Mucosa of descending colon (tissue), 3 donors: ENCODE measurements around the gene SLFN5. TPM values are rescaled to one million over a fixed set of nuclear protein-coding genes. Genes with fewer than 3 reads are reported as not detected.
"Not testable (repeated sequence)": the region's sequence is repeated elsewhere in the genome, so short reads cannot be mapped to it uniquely, and the experiment has no call there.

Experiments used
- ATAC-seq: fragments of 200-7000 bp; cut with Tn5 transposase; one replicate; pipeline ENCODE4 v1.9.1; 2020; ENCODE audit warnings: mild to moderate bottlenecking, moderate library complexity
- DNase-seq, 3 donors: peaks; one replicate each; pipeline ENCODE4 v3.0.0-alpha.2; 2020
- H3K36me3 ChIP-seq: fragments of 200-600 bp; one replicate; pipeline ENCODE4 v1.8.0; 2021; ENCODE audit warnings: low read depth, mild to moderate bottlenecking
- H3K4me1 ChIP-seq: fragments of 200-600 bp; one replicate; pipeline ENCODE4 v1.8.0; 2021; ENCODE audit warnings: low read depth, mild to moderate bottlenecking
- H3K4me3 ChIP-seq: fragments of 200-600 bp; one replicate; pipeline ENCODE4 v1.8.0; 2021; ENCODE audit warnings: mild to moderate bottlenecking
- H3K9me3 ChIP-seq: fragments of 200-600 bp; one replicate; pipeline ENCODE4 v1.8.0; 2021; ENCODE audit warnings: mild to moderate bottlenecking
- intact Hi-C, 2 donors: fragments of 100-400 bp; cut with DNase I in 1 of 2; cut with micrococcal nuclease in 1 of 2; formaldehyde crosslinking; loops; one replicate each; pipeline versions ENCODE4 v1.11.0 to v1.11.1; 2022; cut with DNase I, micrococcal nuclease
- total RNA-seq, 3 donors: library from RNA; stranded (reverse); fragmentation: NEBNext Ultra II Directional in 2 of 3; extraction: Animal tissue kit (Norgen Biotek cat#: 25700) in 2 of 3; gene quantifications; one replicate each; pipeline versions ENCODE4 v1.2.1 to v1.2.4, GENCODE V29; 2021 to 2023
- TF ChIP-seq, protein P1 (sequence below): fragments of 200-600 bp; IDR thresholded peaks from one replicate; pipeline ENCODE4 v1.8.0; 2022; ENCODE audit warnings: antibody characterized with exemption, mild to moderate bottlenecking
- donor health status: DM: no; HTN: no; CAD: no; lungs with moderate emphysema.
- donor health status: DM: no; HTN: no; CAD: no.
- donor health status: DM: no; HTN: yes; CAD: no.

The SLFN5 gene
- total RNA-seq, 3 donors from 2014 or later, result 8.5 to 29.7 (median 11.7) TPM

DNA sequence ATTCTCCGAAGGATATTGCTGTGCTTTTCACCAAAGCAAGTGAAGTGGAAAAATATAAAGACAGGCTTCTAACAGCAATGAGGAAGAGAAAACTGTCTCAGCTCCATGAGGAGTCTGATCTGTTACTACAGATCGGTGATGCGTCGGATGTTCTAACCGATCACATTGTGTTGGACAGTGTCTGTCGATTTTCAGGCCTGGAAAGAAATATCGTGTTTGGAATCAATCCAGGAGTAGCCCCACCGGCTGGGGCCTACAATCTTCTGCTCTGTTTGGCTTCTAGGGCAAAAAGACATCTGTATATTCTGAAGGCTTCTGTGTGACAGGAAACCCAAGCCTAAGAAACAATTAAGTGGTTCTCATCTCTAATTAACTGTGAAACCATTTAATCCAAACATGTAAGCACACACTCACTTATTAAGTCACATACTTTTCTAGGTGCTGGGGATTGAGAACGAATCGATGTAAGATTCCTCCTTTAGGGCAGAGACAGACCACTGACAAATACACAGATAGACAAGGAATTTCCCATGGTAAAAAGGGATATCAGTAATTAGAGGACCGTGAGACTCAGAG, 22.8 kb downstream of the SLFN5 start:
- intact Hi-C loops, result no loop called here
- no peak overlapping the region for H3K4me3 ChIP-seq
- ATAC-seq (no peak), DNase-seq (no peak)
- H3K9me3 ChIP-seq, result no peaks in the 10 kb centered on the region
- TF ChIP-seq, protein P1, sequence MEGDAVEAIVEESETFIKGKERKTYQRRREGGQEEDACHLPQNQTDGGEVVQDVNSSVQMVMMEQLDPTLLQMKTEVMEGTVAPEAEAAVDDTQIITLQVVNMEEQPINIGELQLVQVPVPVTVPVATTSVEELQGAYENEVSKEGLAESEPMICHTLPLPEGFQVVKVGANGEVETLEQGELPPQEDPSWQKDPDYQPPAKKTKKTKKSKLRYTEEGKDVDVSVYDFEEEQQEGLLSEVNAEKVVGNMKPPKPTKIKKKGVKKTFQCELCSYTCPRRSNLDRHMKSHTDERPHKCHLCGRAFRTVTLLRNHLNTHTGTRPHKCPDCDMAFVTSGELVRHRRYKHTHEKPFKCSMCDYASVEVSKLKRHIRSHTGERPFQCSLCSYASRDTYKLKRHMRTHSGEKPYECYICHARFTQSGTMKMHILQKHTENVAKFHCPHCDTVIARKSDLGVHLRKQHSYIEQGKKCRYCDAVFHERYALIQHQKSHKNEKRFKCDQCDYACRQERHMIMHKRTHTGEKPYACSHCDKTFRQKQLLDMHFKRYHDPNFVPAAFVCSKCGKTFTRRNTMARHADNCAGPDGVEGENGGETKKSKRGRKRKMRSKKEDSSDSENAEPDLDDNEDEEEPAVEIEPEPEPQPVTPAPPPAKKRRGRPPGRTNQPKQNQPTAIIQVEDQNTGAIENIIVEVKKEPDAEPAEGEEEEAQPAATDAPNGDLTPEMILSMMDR, result no peak
- no peaks in the 10 kb centered on the region for H3K4me1 ChIP-seq
- no peaks in the 10 kb centered on the region for H3K36me3 ChIP-seq

DNA sequence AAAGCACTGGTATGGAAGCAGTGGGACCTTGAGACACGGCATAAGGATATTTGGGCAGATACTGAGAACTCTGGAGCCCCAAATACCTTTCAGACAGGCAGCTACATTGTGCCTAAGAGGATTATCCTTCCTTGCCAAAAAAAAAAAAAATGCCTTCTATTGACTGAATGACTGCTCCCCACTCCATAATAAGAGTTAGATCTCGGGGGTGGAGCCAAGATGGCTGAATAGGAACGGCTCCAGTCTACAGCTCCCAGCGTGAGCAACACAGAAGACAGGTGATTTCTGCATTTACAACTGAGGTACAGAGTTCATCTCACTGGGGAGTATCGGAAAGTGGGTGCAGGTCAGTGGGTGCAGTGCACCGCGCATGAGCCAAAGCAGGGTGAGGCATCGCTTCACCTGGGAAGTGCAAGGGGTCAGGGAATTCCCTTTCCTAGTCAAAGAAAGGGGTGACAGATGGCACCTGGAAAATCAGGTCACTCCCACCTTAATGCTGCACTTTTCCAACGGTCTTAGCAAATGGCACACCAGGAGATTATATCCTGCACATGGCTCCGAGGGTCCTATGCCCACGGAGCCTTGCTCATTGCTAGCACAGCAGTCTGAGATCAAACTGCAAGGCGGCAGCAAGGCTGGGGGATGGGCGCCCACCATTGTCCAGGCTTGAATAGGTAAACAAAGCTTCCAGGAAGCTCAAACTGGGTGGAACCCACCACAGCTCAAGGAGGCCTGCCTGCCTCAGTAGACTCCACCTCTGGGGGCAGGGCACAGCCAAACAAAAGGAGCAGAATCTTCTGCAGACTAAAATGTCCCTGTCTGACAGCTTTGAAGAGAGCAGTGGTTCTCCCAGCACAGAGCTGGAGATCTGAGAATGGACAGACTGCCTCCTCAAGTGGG, 31.5 kb downstream of the SLFN5 start:
- not testable (repeated sequence) for DNase-seq

DNA sequence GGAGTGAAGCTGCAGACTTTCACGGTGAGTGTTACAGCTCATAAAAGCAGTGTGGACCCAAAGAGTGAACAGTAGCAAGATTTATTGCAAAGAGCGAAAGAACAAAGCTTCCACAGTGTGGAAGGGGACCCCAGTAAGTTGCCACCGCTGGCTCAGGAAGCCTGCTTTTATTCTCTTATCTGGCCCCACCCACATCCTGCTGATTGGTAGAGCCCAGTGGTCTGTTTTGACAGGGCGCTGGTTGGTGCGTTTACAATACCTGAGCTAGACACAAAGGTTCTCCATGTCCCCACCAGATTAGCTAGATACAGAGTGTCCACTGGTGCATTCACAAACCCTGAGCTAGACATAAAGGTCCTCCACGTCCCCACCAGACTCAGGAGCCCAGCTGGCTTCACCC, 35.6 kb downstream of the SLFN5 start:
- H3K4me3 ChIP-seq, DNase-seq, H3K36me3 ChIP-seq, H3K4me1 ChIP-seq, intact Hi-C loops, ATAC-seq, H3K9me3 ChIP-seq: not testable (repeated sequence)

More for the DNA sequence above, 31.5 kb downstream of the SLFN5 start:
- H3K9me3 ChIP-seq, ATAC-seq, H3K4me3 ChIP-seq, H3K4me1 ChIP-seq, intact Hi-C loops, H3K36me3 ChIP-seq: not testable (repeated sequence)

DNA sequence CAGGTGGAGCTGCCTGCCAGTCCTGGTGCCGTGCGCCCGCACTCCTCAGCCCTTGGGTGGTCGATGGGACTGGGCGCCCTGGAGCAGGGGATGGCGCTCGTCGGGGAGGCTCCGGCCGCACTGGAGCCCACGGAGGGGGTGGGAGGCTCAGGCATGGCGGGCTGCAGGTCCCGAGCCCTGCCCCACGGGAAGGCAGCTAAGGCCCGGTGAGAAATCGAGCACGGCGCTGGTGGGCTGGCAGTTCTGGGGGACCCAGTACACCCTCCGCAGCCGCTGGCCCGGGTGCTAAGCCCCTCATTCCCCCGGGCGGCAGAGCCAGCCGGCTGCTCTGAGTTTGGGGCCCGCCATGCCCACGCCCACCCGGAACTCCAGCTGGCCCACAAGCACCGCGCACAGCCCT, 36.0 kb downstream of the SLFN5 start:
- H3K4me1 ChIP-seq, DNase-seq, H3K4me3 ChIP-seq, H3K36me3 ChIP-seq, ATAC-seq, H3K9me3 ChIP-seq, intact Hi-C loops: not testable (repeated sequence)

DNA sequence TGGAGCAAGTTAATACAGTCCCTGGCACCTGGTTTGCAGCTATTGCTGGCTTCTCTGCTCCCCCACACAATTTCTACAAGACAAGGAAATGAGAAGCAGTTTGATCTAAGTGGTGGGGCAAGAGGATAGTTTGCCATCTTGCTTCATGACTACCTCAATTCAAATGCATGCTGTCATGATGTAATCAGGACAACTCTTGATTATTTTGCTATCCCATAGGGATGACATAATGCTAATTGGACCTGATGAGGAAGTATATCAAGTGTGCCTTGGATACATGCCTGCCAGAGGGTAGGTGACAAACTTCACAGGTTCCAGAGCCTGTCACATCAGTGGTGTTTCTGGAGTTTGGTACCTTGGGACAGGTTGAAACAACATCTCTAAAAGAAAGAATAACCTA, 40.9 kb downstream of the SLFN5 start:
- no peaks in the 10 kb centered on the region for H3K9me3 ChIP-seq
- intact Hi-C loops, result no loop called here
- no peaks in the 10 kb centered on the region for H3K36me3 ChIP-seq
- DNase-seq (no peak), ATAC-seq (no peak)
- TF ChIP-seq, protein P1, result no peak
- H3K4me1 ChIP-seq, result no peaks in the 10 kb centered on the region
- no peak overlapping the region for H3K4me3 ChIP-seq

DNA sequence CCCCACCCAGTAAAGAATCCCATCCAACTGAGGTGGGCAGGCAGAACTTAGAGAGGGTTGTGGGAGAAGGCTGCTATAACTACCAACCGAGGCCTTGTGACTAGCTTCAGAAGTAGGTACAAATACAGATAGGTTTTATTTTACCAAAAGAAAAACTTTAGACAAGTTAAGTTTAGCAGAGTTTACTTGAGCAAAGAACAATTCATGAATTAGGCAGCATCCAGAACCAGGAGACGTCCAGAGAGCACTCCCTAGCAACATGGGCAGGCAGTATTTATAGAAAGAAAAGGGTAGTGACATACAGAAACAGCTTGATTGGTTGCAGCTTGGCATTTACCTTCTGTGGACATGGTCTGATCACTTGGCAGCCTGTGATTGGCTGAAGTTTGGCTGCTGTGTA, 42.1 kb downstream of the SLFN5 start:
- Histone ChIP-seq H3K4me3 (no peak overlapping the region), H3K9me3 (no peaks in the 10 kb centered on the region), H3K4me1 (no peaks in the 10 kb centered on the region), H3K36me3 (no peaks in the 10 kb centered on the region)
- intact Hi-C loops, result no loop called here
- ATAC-seq, result no peak
- DNase-seq, result no peak
- TF ChIP-seq, protein P1, result no peak

DNA sequence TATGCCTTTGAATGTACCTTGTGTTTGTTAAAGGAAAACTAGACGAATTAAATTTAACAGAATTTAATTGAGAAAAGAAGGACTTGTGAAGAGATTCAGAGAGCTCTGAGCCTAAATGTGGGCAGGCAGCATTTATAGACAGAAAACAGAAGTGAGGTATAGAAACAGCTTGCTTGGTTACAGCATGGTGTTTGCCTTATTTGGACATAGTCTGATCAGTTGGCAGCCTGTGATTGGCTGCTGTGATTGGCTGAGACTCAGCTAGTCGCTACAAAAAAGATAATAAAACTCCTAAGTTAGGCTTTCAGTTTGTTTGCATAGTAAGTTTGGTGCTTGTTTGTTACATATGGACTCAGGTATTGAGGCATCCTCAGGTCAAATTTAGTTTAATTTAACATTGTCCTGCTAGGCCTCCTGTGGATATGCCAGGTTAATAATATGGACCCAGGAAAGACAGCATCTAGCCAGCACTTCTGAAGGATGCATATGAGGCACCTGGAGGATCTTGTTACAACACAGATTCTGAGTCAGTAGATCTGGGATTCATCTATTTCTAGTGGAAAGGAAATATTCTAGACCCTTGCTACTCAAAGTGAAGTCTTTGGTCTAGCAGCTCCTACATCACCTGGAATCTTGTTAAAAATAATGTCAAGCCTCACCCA, 43.4 kb downstream of the SLFN5 start:
- H3K4me3 ChIP-seq, result no peak overlapping the region
- H3K4me1 ChIP-seq, result no peaks in the 10 kb centered on the region
- no peak for DNase-seq
- intact Hi-C loops, result no loop called here
- H3K36me3 ChIP-seq, result no peaks in the 10 kb centered on the region
- H3K9me3 ChIP-seq, result no peaks in the 10 kb centered on the region
- no peak for ATAC-seq
- TF ChIP-seq, protein P1, result no peak
